Liver (tissue), 3 donors: ENCODE measurements around the gene KATNIP.

Source experiments
- EGR1 ChIP-seq, 2 donors: IDR thresholded peaks; 2 replicates each; pipeline ENCODE4 v1.6.1; 2016 to 2018; ENCODE audit warnings: antibody characterized with exemption in 2 of 2, low read depth in 2 of 2
- FOXA1 ChIP-seq: IDR thresholded peaks from 2 replicates; pipeline ENCODE4 v1.6.1; 2016; ENCODE audit warnings: antibody characterized with exemption
- GABPA ChIP-seq, 2 donors: IDR thresholded peaks in 1 of 2; conservative IDR thresholded peaks in 1 of 2; 2 replicates each; pipeline ENCODE4 v1.6.1; 2016; ENCODE audit warnings: antibody characterized with exemption in 2 of 2, mild to moderate bottlenecking in 1 of 2, moderate library complexity in 1 of 2
- JUND ChIP-seq, 2 donors: IDR thresholded peaks; 2 replicates each; pipeline ENCODE4 v1.6.1; 2016; ENCODE audit warnings: antibody characterized with exemption in 2 of 2
- RAD21 ChIP-seq, 2 donors: IDR thresholded peaks; 2 replicates each; pipeline ENCODE4 v1.6.1; 2016; ENCODE audit warnings: antibody characterized with exemption in 2 of 2, mild to moderate bottlenecking in 2 of 2
- RXRA ChIP-seq, 2 donors: IDR thresholded peaks; 2 replicates each; pipeline ENCODE4 v1.6.1; 2017 to 2018; ENCODE audit warnings: antibody characterized with exemption in 2 of 2, mild to moderate bottlenecking in 1 of 2
- SP1 ChIP-seq: IDR thresholded peaks from 2 replicates; pipeline ENCODE4 v1.6.1; 2018; ENCODE audit warnings: antibody characterized with exemption, mild to moderate bottlenecking
- TAF1 ChIP-seq: conservative IDR thresholded peaks from 2 replicates; pipeline ENCODE4 v1.6.1; 2016; ENCODE audit warnings: antibody characterized with exemption, mild to moderate bottlenecking
- YY1 ChIP-seq: IDR thresholded peaks from 2 replicates; pipeline ENCODE4 v1.6.1; 2016; ENCODE audit warnings: antibody characterized with exemption, mild to moderate bottlenecking
- TF ChIP-seq, protein P1 (sequence below): fragments of 150-350 bp; IDR thresholded peaks from 2 replicates; pipeline ENCODE4 v1.5.1; 2017; ENCODE audit warnings: improper control_type of control experiment, low read depth, low read length; ENCODE audit not compliant: missing input control
- TF ChIP-seq, protein P2 (sequence below): IDR thresholded peaks from 2 replicates; pipeline ENCODE4 v1.6.1; 2016; ENCODE audit warnings: antibody characterized with exemption, mild to moderate bottlenecking
- TF ChIP-seq, protein P3 (sequence below): IDR thresholded peaks from 2 replicates; pipeline ENCODE4 v1.6.1; 2016; ENCODE audit warnings: antibody characterized with exemption
- TF ChIP-seq, protein P4 (sequence below): IDR thresholded peaks from 2 replicates; pipeline ENCODE4 v1.6.1; 2016; ENCODE audit warnings: antibody characterized with exemption
- TF ChIP-seq, protein P5 (sequence below): IDR thresholded peaks from 2 replicates; pipeline ENCODE4 v1.6.1; 2016; ENCODE audit warnings: antibody characterized with exemption
- donor health status: healthy.
- donor health status: healthy.

DNA sequence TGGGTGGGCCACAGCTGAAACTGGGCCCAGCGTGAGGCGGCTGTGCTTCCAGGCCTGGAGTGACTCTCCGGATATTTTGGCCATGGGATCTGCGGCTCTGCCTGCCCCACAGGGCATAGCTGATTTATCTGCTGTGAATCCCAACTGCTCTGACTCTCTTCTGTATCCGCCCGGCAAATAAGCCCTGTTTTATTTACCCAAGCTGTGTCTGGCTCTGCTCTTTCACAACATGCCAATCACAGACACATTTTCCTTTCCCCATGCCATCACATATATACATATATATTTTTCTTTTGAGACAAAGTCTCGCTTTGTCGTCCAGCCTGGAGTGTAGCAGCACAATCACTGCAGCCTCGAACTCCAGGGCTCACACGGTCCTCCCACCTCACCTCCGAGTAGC lies 33.6 kb upstream of the KATNIP start:
- TF ChIP-seq, protein P1, sequence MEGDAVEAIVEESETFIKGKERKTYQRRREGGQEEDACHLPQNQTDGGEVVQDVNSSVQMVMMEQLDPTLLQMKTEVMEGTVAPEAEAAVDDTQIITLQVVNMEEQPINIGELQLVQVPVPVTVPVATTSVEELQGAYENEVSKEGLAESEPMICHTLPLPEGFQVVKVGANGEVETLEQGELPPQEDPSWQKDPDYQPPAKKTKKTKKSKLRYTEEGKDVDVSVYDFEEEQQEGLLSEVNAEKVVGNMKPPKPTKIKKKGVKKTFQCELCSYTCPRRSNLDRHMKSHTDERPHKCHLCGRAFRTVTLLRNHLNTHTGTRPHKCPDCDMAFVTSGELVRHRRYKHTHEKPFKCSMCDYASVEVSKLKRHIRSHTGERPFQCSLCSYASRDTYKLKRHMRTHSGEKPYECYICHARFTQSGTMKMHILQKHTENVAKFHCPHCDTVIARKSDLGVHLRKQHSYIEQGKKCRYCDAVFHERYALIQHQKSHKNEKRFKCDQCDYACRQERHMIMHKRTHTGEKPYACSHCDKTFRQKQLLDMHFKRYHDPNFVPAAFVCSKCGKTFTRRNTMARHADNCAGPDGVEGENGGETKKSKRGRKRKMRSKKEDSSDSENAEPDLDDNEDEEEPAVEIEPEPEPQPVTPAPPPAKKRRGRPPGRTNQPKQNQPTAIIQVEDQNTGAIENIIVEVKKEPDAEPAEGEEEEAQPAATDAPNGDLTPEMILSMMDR, result no peak
- no peak for TF ChIP-seq YY1
- TF ChIP-seq, protein P2, sequence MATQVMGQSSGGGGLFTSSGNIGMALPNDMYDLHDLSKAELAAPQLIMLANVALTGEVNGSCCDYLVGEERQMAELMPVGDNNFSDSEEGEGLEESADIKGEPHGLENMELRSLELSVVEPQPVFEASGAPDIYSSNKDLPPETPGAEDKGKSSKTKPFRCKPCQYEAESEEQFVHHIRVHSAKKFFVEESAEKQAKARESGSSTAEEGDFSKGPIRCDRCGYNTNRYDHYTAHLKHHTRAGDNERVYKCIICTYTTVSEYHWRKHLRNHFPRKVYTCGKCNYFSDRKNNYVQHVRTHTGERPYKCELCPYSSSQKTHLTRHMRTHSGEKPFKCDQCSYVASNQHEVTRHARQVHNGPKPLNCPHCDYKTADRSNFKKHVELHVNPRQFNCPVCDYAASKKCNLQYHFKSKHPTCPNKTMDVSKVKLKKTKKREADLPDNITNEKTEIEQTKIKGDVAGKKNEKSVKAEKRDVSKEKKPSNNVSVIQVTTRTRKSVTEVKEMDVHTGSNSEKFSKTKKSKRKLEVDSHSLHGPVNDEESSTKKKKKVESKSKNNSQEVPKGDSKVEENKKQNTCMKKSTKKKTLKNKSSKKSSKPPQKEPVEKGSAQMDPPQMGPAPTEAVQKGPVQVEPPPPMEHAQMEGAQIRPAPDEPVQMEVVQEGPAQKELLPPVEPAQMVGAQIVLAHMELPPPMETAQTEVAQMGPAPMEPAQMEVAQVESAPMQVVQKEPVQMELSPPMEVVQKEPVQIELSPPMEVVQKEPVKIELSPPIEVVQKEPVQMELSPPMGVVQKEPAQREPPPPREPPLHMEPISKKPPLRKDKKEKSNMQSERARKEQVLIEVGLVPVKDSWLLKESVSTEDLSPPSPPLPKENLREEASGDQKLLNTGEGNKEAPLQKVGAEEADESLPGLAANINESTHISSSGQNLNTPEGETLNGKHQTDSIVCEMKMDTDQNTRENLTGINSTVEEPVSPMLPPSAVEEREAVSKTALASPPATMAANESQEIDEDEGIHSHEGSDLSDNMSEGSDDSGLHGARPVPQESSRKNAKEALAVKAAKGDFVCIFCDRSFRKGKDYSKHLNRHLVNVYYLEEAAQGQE, result no peak
- no peak for TF ChIP-seq FOXA1
- TF ChIP-seq, protein P3, sequence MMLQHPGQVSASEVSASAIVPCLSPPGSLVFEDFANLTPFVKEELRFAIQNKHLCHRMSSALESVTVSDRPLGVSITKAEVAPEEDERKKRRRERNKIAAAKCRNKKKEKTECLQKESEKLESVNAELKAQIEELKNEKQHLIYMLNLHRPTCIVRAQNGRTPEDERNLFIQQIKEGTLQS, result no peak
- no peak for TF ChIP-seq EGR1 (IDR thresholded peaks at IDR 0.05; ENCODE audit: low read depth in 2 of 2)
- no peak for TF ChIP-seq TAF1
- TF ChIP-seq SP1, result no peak
- no peak for TF ChIP-seq RXRA (IDR thresholded peaks at IDR 0.05)
- no peak for TF ChIP-seq GABPA (IDR thresholded peaks at IDR 0.05 in 1 of 2, conservative IDR thresholded peaks at IDR 0.05 in 1 of 2)
- TF ChIP-seq, protein P4, sequence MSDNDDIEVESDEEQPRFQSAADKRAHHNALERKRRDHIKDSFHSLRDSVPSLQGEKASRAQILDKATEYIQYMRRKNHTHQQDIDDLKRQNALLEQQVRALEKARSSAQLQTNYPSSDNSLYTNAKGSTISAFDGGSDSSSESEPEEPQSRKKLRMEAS, result no peak
- no peak for TF ChIP-seq JUND (IDR thresholded peaks at IDR 0.05)
- TF ChIP-seq RAD21 (IDR thresholded peaks at IDR 0.05), result no peak
- TF ChIP-seq, protein P5, sequence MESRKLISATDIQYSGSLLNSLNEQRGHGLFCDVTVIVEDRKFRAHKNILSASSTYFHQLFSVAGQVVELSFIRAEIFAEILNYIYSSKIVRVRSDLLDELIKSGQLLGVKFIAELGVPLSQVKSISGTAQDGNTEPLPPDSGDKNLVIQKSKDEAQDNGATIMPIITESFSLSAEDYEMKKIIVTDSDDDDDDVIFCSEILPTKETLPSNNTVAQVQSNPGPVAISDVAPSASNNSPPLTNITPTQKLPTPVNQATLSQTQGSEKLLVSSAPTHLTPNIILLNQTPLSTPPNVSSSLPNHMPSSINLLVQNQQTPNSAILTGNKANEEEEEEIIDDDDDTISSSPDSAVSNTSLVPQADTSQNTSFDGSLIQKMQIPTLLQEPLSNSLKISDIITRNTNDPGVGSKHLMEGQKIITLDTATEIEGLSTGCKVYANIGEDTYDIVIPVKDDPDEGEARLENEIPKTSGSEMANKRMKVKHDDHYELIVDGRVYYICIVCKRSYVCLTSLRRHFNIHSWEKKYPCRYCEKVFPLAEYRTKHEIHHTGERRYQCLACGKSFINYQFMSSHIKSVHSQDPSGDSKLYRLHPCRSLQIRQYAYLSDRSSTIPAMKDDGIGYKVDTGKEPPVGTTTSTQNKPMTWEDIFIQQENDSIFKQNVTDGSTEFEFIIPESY, result no peak
